Measurements from ENCODE around the gene CAMK2D. TPM values are rescaled to one million over a fixed set of nuclear protein-coding genes. Genes with fewer than 3 reads are reported as not detected.
A peak's percentile ranks its signal among the peaks of the same experiment; 100 is the strongest.

The CAMK2D gene
- total RNA-seq, 1 donor from 2014 or later, result 58.4 TPM

DNA sequence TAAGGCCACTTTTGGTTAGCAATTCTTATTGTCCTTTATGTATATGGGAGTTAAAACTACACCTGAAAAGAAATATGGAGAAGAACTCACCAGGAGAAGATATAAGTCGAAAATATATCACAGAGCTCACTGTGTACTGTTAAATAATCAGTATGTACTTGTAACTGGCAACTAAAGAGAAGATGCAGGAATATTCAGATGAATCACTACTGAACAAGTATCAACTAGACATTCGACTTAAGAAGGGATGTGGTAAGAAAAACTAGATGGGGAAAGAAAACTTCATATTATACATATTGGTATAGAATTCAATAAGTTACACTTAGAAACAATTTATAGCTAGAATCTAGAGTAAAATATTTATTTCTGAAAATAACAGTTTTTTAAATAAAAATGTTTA is 230.0 kb downstream of the CAMK2D start:
- no peak overlapping the region for H3K4me3 Mint-ChIP-seq (ENCODE audit: low read depth)
- H3K4me1 Mint-ChIP-seq (ENCODE audit: low read depth), result peaks cover 13% of the 10 kb centered on the region
- H3K36me3 Mint-ChIP-seq (ENCODE audit: low read depth), result peaks cover 65% of the 10 kb centered on the region
- no peaks in the 10 kb centered on the region for H3K27me3 Mint-ChIP-seq (ENCODE audit: low read depth)
- no peak overlapping the region for H3K27ac Mint-ChIP-seq
- intact Hi-C loops (cut with micrococcal nuclease), result no loop called here
- no peak for DNase-seq (ENCODE audit: low spot score)
- no peaks in the 10 kb centered on the region for H3K9me3 Mint-ChIP-seq

DNA sequence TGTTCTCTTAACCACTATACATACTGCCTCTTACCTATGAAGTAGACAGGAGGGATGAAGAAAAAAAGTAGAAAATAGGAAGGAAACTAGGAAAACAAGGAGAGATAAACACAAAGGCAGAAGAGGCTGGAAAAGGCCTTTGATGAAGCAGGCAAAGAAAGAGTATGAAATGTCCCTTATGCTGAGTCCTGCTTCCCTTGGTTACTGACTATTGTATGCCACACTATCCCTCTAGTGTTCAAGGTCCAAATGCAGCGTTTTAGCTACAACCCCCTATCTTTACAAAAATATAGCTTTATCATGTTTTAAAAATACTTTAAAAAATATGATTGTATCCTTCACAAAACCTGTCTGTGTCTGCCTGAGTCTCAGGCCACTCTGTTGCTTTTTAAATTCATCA is 233.1 kb downstream of the CAMK2D start:
- no peak overlapping the region for H3K4me3 Mint-ChIP-seq (ENCODE audit: low read depth)
- intact Hi-C loops (cut with micrococcal nuclease), result no loop called here
- peaks cover 71% of the 10 kb centered on the region for H3K36me3 Mint-ChIP-seq (ENCODE audit: low read depth)
- H3K9me3 Mint-ChIP-seq, result peaks cover 8% of the 10 kb centered on the region
- no peaks in the 10 kb centered on the region for H3K27me3 Mint-ChIP-seq (ENCODE audit: low read depth)
- no peak for DNase-seq (ENCODE audit: low spot score)
- H3K27ac Mint-ChIP-seq, result no peak overlapping the region
- H3K4me1 Mint-ChIP-seq (ENCODE audit: low read depth), result peaks cover 22% of the 10 kb centered on the region

DNA sequence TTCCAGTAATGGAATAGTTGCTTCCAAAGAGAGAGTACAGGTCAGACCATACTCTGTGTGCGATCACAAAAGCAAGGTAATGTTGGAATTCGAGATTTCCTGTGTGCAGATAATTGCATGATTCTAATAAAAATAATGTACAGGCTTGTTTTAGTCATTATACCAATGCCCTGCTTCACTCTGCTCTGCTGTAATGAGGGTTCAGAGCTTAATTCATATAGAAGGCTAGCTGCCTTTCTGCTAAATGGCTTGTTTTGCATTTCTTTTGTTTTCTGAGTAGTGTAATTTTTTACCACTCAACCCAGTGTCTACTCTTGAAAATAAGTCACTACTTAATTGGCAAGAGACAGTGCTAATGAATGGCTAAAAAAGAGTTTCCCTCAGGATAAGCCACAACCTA is 236.0 kb downstream of the CAMK2D start:
- Mint-ChIP-seq H3K4me1 (ENCODE audit: low read depth) (peaks cover 22% of the 10 kb centered on the region), H3K27ac (no peak overlapping the region), H3K36me3 (ENCODE audit: low read depth) (peaks cover 71% of the 10 kb centered on the region), H3K27me3 (ENCODE audit: low read depth) (no peaks in the 10 kb centered on the region), H3K9me3 (peaks cover 8% of the 10 kb centered on the region), H3K4me3 (ENCODE audit: low read depth) (no peak overlapping the region)
- intact Hi-C loops (cut with micrococcal nuclease), result loop anchor here (2.0 kb wide), 1 partner anchor 51 kb away; no protein-coding TSS in a partner anchor
- no peak for DNase-seq (ENCODE audit: low spot score)

- Mint-ChIP-seq H3K4me3 (ENCODE audit: low read depth) (peak overlapping the region; percentile 3), H3K27ac (peak overlapping the region; percentile 58), H3K36me3 (ENCODE audit: low read depth) (peaks cover 69% of the 10 kb centered on the region), H3K9me3 (peaks cover 8% of the 10 kb centered on the region), H3K4me1 (ENCODE audit: low read depth) (peaks cover 23% of the 10 kb centered on the region), H3K27me3 (ENCODE audit: low read depth) (no peaks in the 10 kb centered on the region)
- intact Hi-C loops (cut with micrococcal nuclease), result loop anchor here (1.0 to 2.0 kb wide), 2 partner anchors 15 to 50 kb away; no protein-coding TSS in a partner anchor
- DNase-seq (ENCODE audit: low spot score), result no peak
These were observed 236.9 kb downstream of the CAMK2D start for GRCh38 chr4:113524505-113525186.

- H3K4me1 Mint-ChIP-seq (ENCODE audit: low read depth), result peaks cover 22% of the 10 kb centered on the region
- no peaks in the 10 kb centered on the region for H3K27me3 Mint-ChIP-seq (ENCODE audit: low read depth)
- intact Hi-C loops (cut with micrococcal nuclease), result loop anchor here (1.0 to 2.0 kb wide), 2 partner anchors 15 to 49 kb away; no protein-coding TSS in a partner anchor
- no peak for DNase-seq (ENCODE audit: low spot score)
- H3K9me3 Mint-ChIP-seq, result peaks cover 8% of the 10 kb centered on the region
- H3K36me3 Mint-ChIP-seq (ENCODE audit: low read depth), result peaks cover 68% of the 10 kb centered on the region
- peak overlapping the region; percentile 43 for H3K27ac Mint-ChIP-seq
- H3K4me3 Mint-ChIP-seq (ENCODE audit: low read depth), result no peak overlapping the region
These were observed 237.4 kb downstream of the CAMK2D start for GRCh38 chr4:113524096-113524495.

DNA sequence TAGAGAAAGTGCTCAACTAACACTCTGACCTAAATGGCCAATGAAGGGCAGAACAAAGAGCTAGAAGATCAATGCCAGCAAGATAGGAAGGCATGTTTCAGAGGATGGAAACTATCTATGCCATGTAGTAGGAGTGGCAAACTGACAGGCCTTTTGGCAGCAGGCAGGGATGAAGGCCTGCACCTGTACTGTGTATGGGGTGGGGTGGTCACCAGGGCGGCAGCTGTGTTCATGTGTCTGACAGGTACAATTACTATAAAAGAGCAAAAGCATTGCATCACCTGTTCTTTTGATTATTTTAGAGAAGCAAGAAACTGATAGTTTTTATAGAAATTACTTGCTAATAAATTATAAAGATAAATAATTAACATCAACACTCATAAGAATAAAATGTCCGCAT is 239.1 kb downstream of the CAMK2D start:
- Mint-ChIP-seq H3K4me1 (ENCODE audit: low read depth) (peaks cover 22% of the 10 kb centered on the region), H3K36me3 (ENCODE audit: low read depth) (peaks cover 75% of the 10 kb centered on the region), H3K27me3 (ENCODE audit: low read depth) (no peaks in the 10 kb centered on the region), H3K9me3 (peaks cover 8% of the 10 kb centered on the region), H3K4me3 (ENCODE audit: low read depth) (no peak overlapping the region), H3K27ac (no peak overlapping the region)
- intact Hi-C loops (cut with micrococcal nuclease), result no loop called here
- DNase-seq (ENCODE audit: low spot score), result no peak

- Mint-ChIP-seq H3K4me1 (ENCODE audit: low read depth) (no peaks in the 10 kb centered on the region), H3K9me3 (no peaks in the 10 kb centered on the region), H3K4me3 (ENCODE audit: low read depth) (no peak overlapping the region), H3K27me3 (ENCODE audit: low read depth) (no peaks in the 10 kb centered on the region), H3K36me3 (ENCODE audit: low read depth) (peaks cover 65% of the 10 kb centered on the region), H3K27ac (no peak overlapping the region)
- DNase-seq (ENCODE audit: low spot score), result no peak
- intact Hi-C loops (cut with micrococcal nuclease), result no loop called here
These were observed 248.2 kb downstream of the CAMK2D start for GRCh38 chr4:113513382-113513781.

DNA sequence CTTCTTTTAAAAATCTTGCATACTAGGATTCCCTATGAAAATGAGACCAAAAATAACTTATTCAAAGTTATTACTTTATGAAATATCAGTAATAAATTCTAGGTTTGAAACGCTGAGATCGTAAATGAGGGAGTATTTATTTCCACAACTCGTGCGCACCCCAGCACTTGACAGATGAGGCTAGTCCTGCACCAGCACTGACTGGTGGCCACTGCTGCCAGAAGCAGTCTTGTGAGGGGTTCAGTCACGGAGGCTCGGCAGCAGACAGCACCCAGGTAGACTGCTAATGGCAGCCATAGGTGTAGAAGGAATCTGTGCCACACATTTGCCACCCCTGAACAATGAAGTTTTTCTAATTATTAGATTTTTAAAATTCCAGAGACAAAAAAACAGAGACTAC is 248.7 kb downstream of the CAMK2D start:
- no peaks in the 10 kb centered on the region for H3K9me3 Mint-ChIP-seq
- no peak overlapping the region for H3K4me3 Mint-ChIP-seq (ENCODE audit: low read depth)
- DNase-seq (ENCODE audit: low spot score), result no peak
- H3K27ac Mint-ChIP-seq, result no peak overlapping the region
- H3K4me1 Mint-ChIP-seq (ENCODE audit: low read depth), result no peaks in the 10 kb centered on the region
- peaks cover 67% of the 10 kb centered on the region for H3K36me3 Mint-ChIP-seq (ENCODE audit: low read depth)
- H3K27me3 Mint-ChIP-seq (ENCODE audit: low read depth), result no peaks in the 10 kb centered on the region
- intact Hi-C loops (cut with micrococcal nuclease), result no loop called here

GRCh38 chr4:113511944-113512343 is 249.6 kb downstream of the CAMK2D start:
- H3K36me3 Mint-ChIP-seq (ENCODE audit: low read depth), result peaks cover 62% of the 10 kb centered on the region
- no peak overlapping the region for H3K4me3 Mint-ChIP-seq (ENCODE audit: low read depth)
- no peaks in the 10 kb centered on the region for H3K4me1 Mint-ChIP-seq (ENCODE audit: low read depth)
- intact Hi-C loops (cut with micrococcal nuclease), result no loop called here
- H3K27ac Mint-ChIP-seq, result no peak overlapping the region
- DNase-seq (ENCODE audit: low spot score), result no peak
- no peaks in the 10 kb centered on the region for H3K9me3 Mint-ChIP-seq
- H3K27me3 Mint-ChIP-seq (ENCODE audit: low read depth), result no peaks in the 10 kb centered on the region

GRCh38 chr4:113509851-113510250 is 251.7 kb downstream of the CAMK2D start:
- peaks cover 68% of the 10 kb centered on the region for H3K36me3 Mint-ChIP-seq (ENCODE audit: low read depth)
- H3K4me3 Mint-ChIP-seq (ENCODE audit: low read depth), result no peak overlapping the region
- no peak for DNase-seq (ENCODE audit: low spot score)
- H3K27me3 Mint-ChIP-seq (ENCODE audit: low read depth), result no peaks in the 10 kb centered on the region
- H3K4me1 Mint-ChIP-seq (ENCODE audit: low read depth), result no peaks in the 10 kb centered on the region
- H3K9me3 Mint-ChIP-seq, result no peaks in the 10 kb centered on the region
- intact Hi-C loops (cut with micrococcal nuclease), result no loop called here
- H3K27ac Mint-ChIP-seq, result no peak overlapping the region

GRCh38 chr4:113505044-113505443 is 256.5 kb downstream of the CAMK2D start:
- H3K27me3 Mint-ChIP-seq (ENCODE audit: low read depth), result no peaks in the 10 kb centered on the region
- H3K36me3 Mint-ChIP-seq (ENCODE audit: low read depth), result peaks cover 57% of the 10 kb centered on the region
- DNase-seq (ENCODE audit: low spot score), result no peak
- no peaks in the 10 kb centered on the region for H3K4me1 Mint-ChIP-seq (ENCODE audit: low read depth)
- H3K9me3 Mint-ChIP-seq, result no peaks in the 10 kb centered on the region
- H3K4me3 Mint-ChIP-seq (ENCODE audit: low read depth), result no peak overlapping the region
- no peak overlapping the region for H3K27ac Mint-ChIP-seq
- intact Hi-C loops (cut with micrococcal nuclease), result no loop called here

DNA sequence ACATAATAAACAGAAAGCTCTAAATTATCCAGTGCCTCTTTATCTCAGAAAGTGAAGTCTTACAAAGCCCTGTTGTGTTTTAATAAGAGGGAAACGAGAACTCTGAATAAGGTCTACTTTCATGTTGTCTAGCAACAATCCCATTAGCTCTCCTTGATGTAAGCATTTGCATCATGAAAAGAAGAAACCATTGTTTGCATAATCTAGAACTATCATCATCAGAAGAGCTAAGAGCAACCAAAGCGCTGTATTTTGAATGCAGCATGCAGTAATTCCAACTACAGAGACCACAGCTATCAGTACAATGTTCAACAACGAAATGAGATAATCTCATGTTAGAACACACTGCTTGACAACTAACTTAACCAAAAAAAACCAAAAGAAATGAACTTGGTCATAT is 257.1 kb downstream of the CAMK2D start:
- Mint-ChIP-seq H3K4me3 (ENCODE audit: low read depth) (no peak overlapping the region), H3K9me3 (no peaks in the 10 kb centered on the region), H3K36me3 (ENCODE audit: low read depth) (peaks cover 58% of the 10 kb centered on the region), H3K4me1 (ENCODE audit: low read depth) (no peaks in the 10 kb centered on the region), H3K27ac (no peak overlapping the region), H3K27me3 (ENCODE audit: low read depth) (no peaks in the 10 kb centered on the region)
- DNase-seq (ENCODE audit: low spot score), result no peak
- intact Hi-C loops (cut with micrococcal nuclease), result no loop called here

- Mint-ChIP-seq H3K4me1 (ENCODE audit: low read depth) (no peaks in the 10 kb centered on the region), H3K36me3 (ENCODE audit: low read depth) (peaks cover 59% of the 10 kb centered on the region), H3K9me3 (no peaks in the 10 kb centered on the region), H3K4me3 (ENCODE audit: low read depth) (no peak overlapping the region), H3K27ac (no peak overlapping the region), H3K27me3 (ENCODE audit: low read depth) (no peaks in the 10 kb centered on the region)
- no peak for DNase-seq (ENCODE audit: low spot score)
- intact Hi-C loops (cut with micrococcal nuclease), result no loop called here
These were observed 257.8 kb downstream of the CAMK2D start for GRCh38 chr4:113503691-113504090.

Data from activated T-helper 2 cell treated with anti-CD3 and anti-CD28 coated beads, Interferon-gamma antibody, Interleukin-2, Interleukin-4, amounts not matched to agents 10 μg/mL and 5 μg/mL and 100 μg/mL, durations not matched to agents 14 hours and 24 hours and 36 hours (primary cell).